Common myeloid progenitor, CD34-positive (primary cell): Measurements from ENCODE around the gene TNF.

ENCODE experiments used
- CTCF ChIA-PET: fragments of 350-600 bp; sonication (Branson Sonifier 250); formaldehyde crosslinking; loops from one replicate; lab custom pipeline; 2021; ENCODE audit warnings: antibody characterized with exemption; lab: Charles Lee
- POLR2A ChIA-PET: fragments of 350-600 bp; sonication (Branson Sonifier 250); formaldehyde crosslinking; loops from one replicate; lab custom pipeline; 2021; ENCODE audit warnings: antibody characterized with exemption; lab: Charles Lee
- DNase-seq, 3 donors: peaks; one replicate each; pipeline versions ENCODE4 v3.0.0 to v3.0.0-alpha.2; 2013
- H3K27ac ChIP-seq, 2 experiments: 1 replicate in 1 of 2; 2 replicates in 1 of 2; pipeline ENCODE4 v1.7.0; 2013; ENCODE audit warnings: inconsistent platforms in 2 of 2, low read length in 2 of 2, mild to moderate bottlenecking in 2 of 2, low read depth in 1 of 2, moderate library complexity in 1 of 2; ENCODE audit not compliant: severe bottlenecking in 2 of 2, insufficient read depth in 1 of 2, poor library complexity in 1 of 2
- H3K27me3 ChIP-seq, 5 experiments: replicated peaks in 2 of 5; 1 replicate in 3 of 5; 2 replicates in 2 of 5; pipeline versions ENCODE4 v1.6.1 to v1.7.0; 2013; ENCODE audit warnings: low read length in 4 of 5, mild to moderate bottlenecking in 2 of 5, moderate library complexity in 2 of 5, inconsistent platforms in 1 of 5; ENCODE audit not compliant: insufficient read depth in 5 of 5, control insufficient read depth in 4 of 5
- H3K36me3 ChIP-seq, 4 experiments: 1 replicate in 2 of 4; 2 replicates in 2 of 4; pipeline versions ENCODE4 v1.6.1 to v1.7.0; 2013; ENCODE audit warnings: low read length in 3 of 4, control low read depth in 1 of 4, mild to moderate bottlenecking in 1 of 4; ENCODE audit not compliant: control insufficient read depth in 4 of 4, insufficient read depth in 4 of 4
- H3K4me1 ChIP-seq, 4 experiments: 1 replicate in 3 of 4; 2 replicates in 1 of 4; pipeline versions ENCODE4 v1.6.1 to v1.7.1; 2013; ENCODE audit warnings: low read length in 3 of 4, mild to moderate bottlenecking in 3 of 4, control low read depth in 1 of 4, inconsistent platforms in 1 of 4, moderate library complexity in 1 of 4; ENCODE audit not compliant: control insufficient read depth in 4 of 4, insufficient read depth in 4 of 4; ENCODE audit errors: control extremely low read depth in 1 of 4
- H3K4me3 ChIP-seq, 7 experiments: 1 replicate in 4 of 7; 2 replicates in 3 of 7; pipeline versions ENCODE4 v1.5.1 to v1.7.0; 2013; ENCODE audit warnings: mild to moderate bottlenecking in 7 of 7, low read length in 6 of 7, moderate library complexity in 6 of 7, inconsistent platforms in 2 of 7, low read depth in 2 of 7, control low read depth in 1 of 7; ENCODE audit not compliant: insufficient read depth in 4 of 7, control insufficient read depth in 1 of 7; ENCODE audit errors: extremely low read depth in 1 of 7
- H3K9me3 ChIP-seq, 5 experiments: 1 replicate in 4 of 5; 2 replicates in 1 of 5; pipeline versions ENCODE4 v1.6.1 to v1.7.1; 2013; ENCODE audit warnings: low read length in 4 of 5, mild to moderate bottlenecking in 2 of 5, inconsistent platforms in 1 of 5, low read depth in 1 of 5, moderate library complexity in 1 of 5; ENCODE audit not compliant: control insufficient read depth in 4 of 5, insufficient read depth in 2 of 5; ENCODE audit errors: control extremely low read depth in 1 of 5
- WGBS: methylation state at CpG from one replicate; pipeline ENCODE4 v1.1.5; 2013; ENCODE audit not compliant: insufficient coverage; 5-methylcytosine and 5-hydroxymethylcytosine counted together

The TNF gene

GRCh38 chr6:31543639-31544038, 31.7 kb upstream of the TNF start:
- H3K36me3 ChIP-seq, result peaks cover 9 to 23% (median 14%) of the 10 kb centered on the region in 4 experiments
- peaks cover 17 to 63% (median 52%) of the 10 kb centered on the region in 4 experiments for H3K4me1 ChIP-seq
- H3K9me3 ChIP-seq, result no peaks in the 10 kb centered on the region
- H3K4me3 ChIP-seq, result no peak overlapping the region
- CTCF ChIA-PET, result interaction anchor here (1.6 to 24.7 kb wide), 4 partner anchors 17 to 55 kb away, joined by 3 to 557 read pairs (median 244); partner anchors contain the start of genes LST1, LTB, NCR3 and TNF
- 95% methylated on average over 3 of the region's 6 CpGs for WGBS
- no peaks in the 10 kb centered on the region for H3K27me3 ChIP-seq
- POLR2A ChIA-PET, result no interaction called here
- H3K27ac ChIP-seq, result peak overlapping the region in 1 of 2 experiments; percentile 100
- DNase-seq, result no peak

- Histone ChIP-seq H3K27ac (no peak overlapping the region), H3K27me3 (no peaks in the 10 kb centered on the region), H3K4me3 (no peak overlapping the region), H3K36me3 (peaks cover under 1 to 12% (median 5%) of the 10 kb centered on the region in 4 experiments), H3K9me3 (no peaks in the 10 kb centered on the region), H3K4me1 (peaks cover 15 to 62% (median 42%) of the 10 kb centered on the region in 4 experiments)
- DNase-seq, result no peak
- ChIA-PET CTCF (interaction anchor here (1.1 to 24.7 kb wide), 4 partner anchors 38 to 146 kb away, joined by 3 to 557 read pairs (median 244); partner anchors contain the start of genes LST1, LTB, NCR3 and TNF), POLR2A (no interaction called here)
- 95% methylated on average over 2 of the region's 2 CpGs for WGBS
These were observed 30.7 kb upstream of the TNF start for GRCh38 chr6:31544676-31545075.

GRCh38 chr6:31545291-31545690, 30.1 kb upstream of the TNF start:
- ChIA-PET CTCF (interaction anchor here (1.1 to 24.7 kb wide), 6 partner anchors 37 to 145 kb away, joined by 3 to 557 read pairs (median 4); partner anchors contain the start of genes LST1, LTB, NCR3 and TNF), POLR2A (no interaction called here)
- H3K9me3 ChIP-seq, result no peaks in the 10 kb centered on the region
- no peak for DNase-seq
- no peak overlapping the region for H3K27ac ChIP-seq
- WGBS, result 92% methylated on average over 7 of the region's 7 CpGs
- H3K4me3 ChIP-seq, result no peak overlapping the region
- H3K36me3 ChIP-seq, result peaks cover 0 to 6% (median 2%) of the 10 kb centered on the region in 4 experiments
- H3K4me1 ChIP-seq, result peaks cover 11 to 56% (median 36%) of the 10 kb centered on the region in 4 experiments
- H3K27me3 ChIP-seq, result no peaks in the 10 kb centered on the region

DNA sequence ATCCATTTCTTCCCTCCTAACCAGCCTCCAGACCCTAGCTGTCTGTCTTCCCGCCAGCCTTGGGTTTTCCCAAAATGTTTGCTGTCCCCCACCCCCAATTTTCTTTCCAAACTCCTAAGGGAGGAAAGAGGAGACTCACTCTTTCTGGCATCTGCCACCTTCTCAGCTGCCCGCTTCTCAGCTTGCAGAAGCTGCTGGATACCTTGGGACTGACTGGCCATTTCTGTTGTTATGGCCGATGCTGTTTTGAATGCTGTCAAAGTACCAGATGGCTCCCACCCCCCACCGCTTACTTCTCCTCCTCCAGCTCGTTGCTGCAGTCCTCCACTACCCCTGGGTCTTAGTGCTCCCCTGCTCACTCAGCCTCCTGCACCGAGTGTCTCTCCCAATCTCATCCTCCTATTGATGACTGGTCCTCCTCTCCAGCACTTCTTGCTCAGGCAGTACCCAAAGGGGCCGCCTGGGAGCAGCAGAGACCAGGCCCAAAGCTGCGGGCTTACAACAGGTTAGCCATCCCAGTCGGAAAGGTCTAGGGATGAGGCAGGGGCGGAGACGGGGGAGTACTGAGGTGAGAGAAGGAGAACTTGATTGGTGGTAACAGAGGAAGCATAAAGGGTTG, 28.9 kb upstream of the TNF start, which contains the start of gene ATP6V1G2:
Gene ATP6V1G2, minus strand, starts transcription at position 270 of the 619 bp plus-strand sequence. Its CDS starts 49 bp downstream, at position 221.
- WGBS, result 15% methylated on average over 8 of the region's 11 CpGs
- Histone ChIP-seq H3K27ac (peak within 1 kb of the TSS; percentile 74 to 91), H3K36me3 (peaks cover 0 to 7% (median under 1%) of the 10 kb centered on the region in 4 experiments), H3K27me3 (no peaks in the 10 kb centered on the region), H3K4me1 (peaks cover 8 to 49% (median 31%) of the 10 kb centered on the region in 4 experiments), H3K9me3 (no peaks in the 10 kb centered on the region), H3K4me3 (peak within 1 kb of the TSS in 6 of 7 experiments; percentile 60 to 81 (median 72))
- peak; percentile 86 to 89 (median 87) for DNase-seq
- CTCF ChIA-PET, result interaction anchor here (0.6 to 24.7 kb wide), 17 partner anchors 12 to 406 kb away, joined by 3 to 557 read pairs (median 3); partner anchors contain the start of genes C6orf47, LST1, LTB and MICB
- POLR2A ChIA-PET, result interaction anchor here (0.9 to 1.1 kb wide), 5 partner anchors 34 to 281 kb away, joined by 3 to 5 read pairs (median 3); partner anchors contain the start of genes C6orf47, GPANK1 and HSPA1B

- DNase-seq, result peak; percentile 90 to 97 (median 91)
- ChIA-PET POLR2A (interaction anchor here (0.8 to 1.5 kb wide), 6 partner anchors 34 to 118 kb away, joined by 3 to 5 read pairs (median 3); partner anchors contain the start of genes C6orf47, GPANK1, LST1 and LTB), CTCF (interaction anchor here (0.7 to 24.7 kb wide), 13 partner anchors 12 to 183 kb away, joined by 3 to 557 read pairs (median 4); partner anchors contain the start of genes C6orf47, LST1, LTB and MICB)
- Histone ChIP-seq H3K4me3 (peak within 1 kb of the TSS in 6 of 7 experiments; percentile 60 to 81 (median 72)), H3K27ac (peak within 1 kb of the TSS; percentile 74 to 91), H3K36me3 (peaks cover 0 to 7% (median under 1%) of the 10 kb centered on the region in 4 experiments), H3K9me3 (no peaks in the 10 kb centered on the region), H3K27me3 (no peaks in the 10 kb centered on the region), H3K4me1 (peaks cover 9 to 49% (median 31%) of the 10 kb centered on the region in 4 experiments)
- under 1% methylated on average over 15 of the region's 25 CpGs for WGBS
These were observed 28.2 kb upstream of the TNF start, which contains the start of gene NFKBIL1 for GRCh38 chr6:31546958-31547726. TSS of gene NFKBIL1 (plus strand) at chr6:31547608. CDS start at chr6:31547695, 87 bp downstream.

DNA sequence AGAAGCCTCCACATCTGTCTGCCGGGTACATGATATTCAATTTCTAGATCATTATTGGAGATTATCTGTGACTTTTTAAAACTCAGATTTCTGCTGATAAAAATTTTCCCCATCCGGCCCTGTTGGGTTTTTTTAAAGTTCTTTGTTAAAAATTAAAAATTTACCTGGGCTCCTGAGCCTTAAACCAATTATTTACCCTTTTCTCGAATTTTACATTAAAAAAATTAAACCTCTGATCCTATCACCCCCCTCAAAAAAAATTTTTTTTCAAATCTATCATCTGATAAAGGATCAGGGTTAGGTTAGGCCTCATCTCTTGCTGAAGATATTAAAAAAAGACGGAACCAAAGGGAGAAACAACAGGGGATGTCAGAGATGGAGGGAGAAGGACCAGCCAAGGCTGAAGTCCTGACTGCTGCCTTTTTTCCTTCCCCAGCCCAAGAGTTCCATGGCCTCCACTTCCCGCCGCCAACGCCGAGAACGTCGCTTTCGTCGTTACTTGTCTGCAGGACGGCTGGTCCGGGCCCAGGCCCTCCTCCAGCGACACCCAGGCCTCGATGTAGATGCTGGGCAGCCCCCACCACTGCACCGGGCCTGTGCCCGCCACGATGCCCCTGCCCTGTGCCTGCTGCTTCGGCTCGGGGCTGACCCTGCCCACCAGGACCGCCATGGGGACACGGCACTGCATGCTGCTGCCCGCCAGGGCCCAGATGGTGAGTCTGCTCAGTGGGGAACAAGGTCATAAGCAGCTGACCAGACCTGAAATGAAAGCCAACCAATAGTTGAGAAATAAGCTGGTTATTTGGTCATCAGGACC, 27.4 kb upstream of the TNF start:
- ChIA-PET POLR2A (interaction anchor here (0.8 to 1.5 kb wide), 4 partner anchors 33 to 51 kb away, joined by 3 to 5 read pairs (median 4); partner anchors contain the start of genes LST1 and LTB), CTCF (interaction anchor here (0.6 to 24.7 kb wide), 14 partner anchors 11 to 283 kb away, joined by 3 to 557 read pairs (median 4); partner anchors contain the start of genes GPANK1, LST1, LTB and MICB)
- peak overlapping the region in 6 of 7 experiments; percentile 60 to 81 (median 72) for H3K4me3 ChIP-seq
- DNase-seq, result no peak
- no peaks in the 10 kb centered on the region for H3K9me3 ChIP-seq
- H3K36me3 ChIP-seq, result peaks cover 0 to 7% (median under 1%) of the 10 kb centered on the region in 4 experiments
- peak overlapping the region; percentile 74 to 91 for H3K27ac ChIP-seq
- no peaks in the 10 kb centered on the region for H3K27me3 ChIP-seq
- H3K4me1 ChIP-seq, result peaks cover 9 to 44% (median 24%) of the 10 kb centered on the region in 4 experiments
- WGBS, result 89% methylated on average over 20 of the region's 24 CpGs
